Skeletal muscle tissue (tissue), 4 donors: ENCODE data around the gene PRKAG1. TPM values are rescaled to one million over a fixed set of nuclear protein-coding genes. Genes with fewer than 3 reads are reported as not detected.

Source experiments
- H3K27ac ChIP-seq: one replicate; pipeline ENCODE4 v1.7.0; 2013; ENCODE audit warnings: mild to moderate bottlenecking, low read depth, low read length, inconsistent platforms
- H3K27me3 ChIP-seq, 3 donors: one replicate each; pipeline ENCODE4 v1.7.0; 2013; ENCODE audit warnings: low read length in 3 of 3; ENCODE audit not compliant: control insufficient read depth in 3 of 3, insufficient read depth in 3 of 3
- H3K36me3 ChIP-seq, 3 donors: one replicate each; pipeline ENCODE4 v1.7.0; 2013; ENCODE audit warnings: low read length in 3 of 3; ENCODE audit not compliant: control insufficient read depth in 3 of 3, insufficient read depth in 3 of 3
- H3K4me1 ChIP-seq, 3 donors: one replicate each; pipeline ENCODE4 v1.7.0; 2013; ENCODE audit warnings: low read length in 3 of 3, mild to moderate bottlenecking in 3 of 3; ENCODE audit not compliant: control insufficient read depth in 3 of 3, insufficient read depth in 3 of 3
- H3K4me3 ChIP-seq, 3 donors: one replicate each; pipeline ENCODE4 v1.7.0; 2013; ENCODE audit warnings: low read length in 3 of 3
- H3K9ac ChIP-seq, 3 donors: one replicate each; pipeline ENCODE4 v1.7.0; 2013; ENCODE audit warnings: low read length in 3 of 3, mild to moderate bottlenecking in 3 of 3, moderate library complexity in 2 of 3, low read depth in 1 of 3
- H3K9me3 ChIP-seq, 3 donors: one replicate each; pipeline ENCODE4 v1.7.0; 2013; ENCODE audit warnings: low read length in 3 of 3; ENCODE audit not compliant: control insufficient read depth in 3 of 3
- total RNA-seq: library from RNA; depleted of rRNA; stranded (reverse); fragments of >200 nt; gene quantifications from one replicate; pipeline ENCODE4 v1.2.3, GENCODE V29; 2014
- donor health status: Osteomylitis.

Gene PRKAG1
- total RNA-seq, 1 donor from 2014 or later: 41.8 TPM

GRCh38 chr12:48978291-48978740 lies 40.3 kb downstream of the PRKAG1 start, which contains the start of gene WNT1:
Gene WNT1 (plus strand): TSS chr12:48978322. CDS start chr12:48978651, 329 bp downstream.
- no peaks in the 10 kb centered on the region for H3K9me3 ChIP-seq
- H3K27ac ChIP-seq: no peak within 1 kb of the TSS
- H3K4me3 ChIP-seq: peak within 1 kb of the TSS; percentile 57 to 70 (median 57)
- H3K27me3 ChIP-seq: peaks cover 71 to 88% (median 82%) of the 10 kb centered on the region in 3 donors
- peak within 1 kb of the TSS in 1 of 3 donors; percentile 60 for H3K9ac ChIP-seq
- H3K4me1 ChIP-seq: peaks cover 33 to 44% (median 36%) of the 10 kb centered on the region in 3 donors
- no peaks in the 10 kb centered on the region for H3K36me3 ChIP-seq

- no peaks in the 10 kb centered on the region for H3K36me3 ChIP-seq
- H3K27ac ChIP-seq: no peak overlapping the region
- peaks cover 36 to 44% (median 37%) of the 10 kb centered on the region in 3 donors for H3K4me1 ChIP-seq
- H3K9me3 ChIP-seq: no peaks in the 10 kb centered on the region
- no peak overlapping the region for H3K9ac ChIP-seq
- H3K27me3 ChIP-seq: peaks cover 78 to 91% (median 86%) of the 10 kb centered on the region in 3 donors
- no peak overlapping the region for H3K4me3 ChIP-seq
Observed at GRCh38 chr12:48977290-48978281, 41.0 kb downstream of the PRKAG1 start.

- no peaks in the 10 kb centered on the region for H3K36me3 ChIP-seq
- no peak overlapping the region for H3K4me3 ChIP-seq
- H3K27ac ChIP-seq: no peak overlapping the region
- peaks cover 19 to 30% (median 30%) of the 10 kb centered on the region in 3 donors for H3K4me1 ChIP-seq
- no peak overlapping the region for H3K9ac ChIP-seq
- H3K27me3 ChIP-seq: peaks cover 82 to 86% (median 85%) of the 10 kb centered on the region in 3 donors
- no peaks in the 10 kb centered on the region for H3K9me3 ChIP-seq
Observed at GRCh38 chr12:48973941-48974673, 44.5 kb downstream of the PRKAG1 start.

- Histone ChIP-seq H3K27me3 (peaks cover 78 to 83% (median 80%) of the 10 kb centered on the region in 3 donors), H3K4me3 (no peak overlapping the region), H3K4me1 (peaks cover 13 to 24% (median 24%) of the 10 kb centered on the region in 3 donors), H3K27ac (no peak overlapping the region), H3K9me3 (no peaks in the 10 kb centered on the region), H3K9ac (no peak overlapping the region), H3K36me3 (no peaks in the 10 kb centered on the region)
Observed at GRCh38 chr12:48973531-48973930, 45.0 kb downstream of the PRKAG1 start.

DNA sequence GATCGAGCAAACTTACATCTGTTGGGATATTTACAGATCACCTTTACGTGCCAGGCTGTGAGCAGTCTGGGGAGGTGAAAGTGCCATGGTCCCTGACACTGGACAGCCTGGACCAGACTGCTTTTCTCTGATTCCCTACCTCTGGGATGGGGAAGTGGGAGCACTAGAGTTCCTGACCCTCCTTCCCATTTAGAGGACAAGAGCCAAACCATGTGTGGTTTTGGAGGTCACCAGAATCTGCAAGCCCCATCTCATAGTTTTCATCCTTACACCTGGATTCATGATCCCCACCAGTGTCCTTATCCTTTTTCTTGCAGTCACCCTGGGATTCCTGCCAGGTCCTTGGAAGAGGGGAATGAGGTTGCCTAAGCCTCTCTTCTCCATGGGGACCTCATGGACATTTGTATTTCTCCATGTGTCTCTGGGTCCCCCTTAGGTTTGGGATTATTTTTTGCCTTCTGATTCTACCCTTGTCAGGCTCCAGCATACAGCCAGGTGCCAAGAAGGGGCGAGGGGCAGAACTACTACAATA lies 45.6 kb downstream of the PRKAG1 start:
- Histone ChIP-seq H3K27ac (no peak overlapping the region), H3K9ac (no peak overlapping the region), H3K4me1 (peaks cover 11 to 20% (median 20%) of the 10 kb centered on the region in 3 donors)

GRCh38 chr12:48972213-48972951 lies 46.2 kb downstream of the PRKAG1 start:
- Histone ChIP-seq H3K9ac (no peak overlapping the region), H3K4me1 (peaks cover 11 to 20% (median 14%) of the 10 kb centered on the region in 3 donors), H3K9me3 (no peaks in the 10 kb centered on the region), H3K36me3 (no peaks in the 10 kb centered on the region), H3K4me3 (peak overlapping the region in 1 of 3 donors; percentile 40), H3K27ac (no peak overlapping the region), H3K27me3 (peaks cover 68 to 76% (median 72%) of the 10 kb centered on the region in 3 donors)

More for the DNA sequence above, 45.6 kb downstream of the PRKAG1 start:
- H3K27me3 ChIP-seq: peaks cover 75 to 81% (median 76%) of the 10 kb centered on the region in 3 donors
- no peaks in the 10 kb centered on the region for H3K36me3 ChIP-seq
- H3K4me3 ChIP-seq: no peak overlapping the region
- H3K9me3 ChIP-seq: no peaks in the 10 kb centered on the region

- no peaks in the 10 kb centered on the region for H3K36me3 ChIP-seq
- peaks cover 11 to 20% (median 12%) of the 10 kb centered on the region in 3 donors for H3K4me1 ChIP-seq
- H3K9ac ChIP-seq: peak overlapping the region in 1 of 3 donors; percentile 50
- no peaks in the 10 kb centered on the region for H3K9me3 ChIP-seq
- peaks cover 59 to 70% (median 61%) of the 10 kb centered on the region in 3 donors for H3K27me3 ChIP-seq
- peak overlapping the region in 2 of 3 donors; percentile 40 to 49 for H3K4me3 ChIP-seq
- no peak overlapping the region for H3K27ac ChIP-seq
Observed at GRCh38 chr12:48970702-48971334, 47.8 kb downstream of the PRKAG1 start.

DNA sequence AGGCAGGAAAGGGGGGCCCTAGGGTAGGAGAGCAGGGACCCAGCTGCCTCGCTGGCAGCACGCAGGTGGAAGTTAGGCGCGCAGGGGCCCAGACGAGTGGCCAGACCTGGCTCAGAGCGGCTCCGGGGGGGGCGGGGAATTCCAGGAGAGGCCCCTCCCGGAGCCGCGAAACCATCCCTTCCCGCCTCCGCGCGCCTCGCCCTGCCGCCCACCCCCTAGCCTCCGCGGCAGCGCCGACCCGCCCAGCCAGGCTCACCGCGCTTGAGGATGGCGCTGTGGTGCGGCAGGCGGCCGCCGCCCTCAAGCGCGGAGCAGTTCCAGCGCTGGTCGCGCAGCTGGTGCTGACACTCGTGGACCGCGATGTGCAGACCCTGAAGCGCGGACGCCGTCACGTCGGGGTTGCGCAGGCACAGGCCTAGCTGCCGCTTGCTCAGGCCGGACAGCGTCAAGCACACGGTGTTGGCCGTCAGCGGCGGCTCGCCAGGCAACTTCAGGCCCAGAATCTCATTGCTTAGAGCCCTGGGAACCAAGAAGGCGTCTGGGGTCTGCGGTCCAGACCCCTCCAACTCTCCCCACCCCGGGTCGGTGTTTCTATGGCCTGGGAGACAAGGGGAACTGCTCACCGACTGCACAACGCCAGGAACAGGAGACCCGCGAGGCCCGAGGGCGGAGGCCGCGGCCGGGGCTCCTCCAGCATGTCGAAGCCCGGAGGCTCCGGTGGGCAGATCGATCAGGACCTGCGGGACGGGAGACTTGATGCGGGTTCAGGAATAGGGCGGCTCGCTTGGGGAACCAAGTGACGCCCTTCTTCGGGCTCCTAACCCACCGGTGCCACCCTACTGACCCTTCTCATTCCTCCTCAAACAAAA lies 48.5 kb downstream of the PRKAG1 start:
- Histone ChIP-seq H3K4me3 (peak overlapping the region in 2 of 3 donors; percentile 38 to 45), H3K27me3 (peaks cover 54 to 66% (median 56%) of the 10 kb centered on the region in 3 donors), H3K27ac (no peak overlapping the region), H3K36me3 (no peaks in the 10 kb centered on the region), H3K9me3 (no peaks in the 10 kb centered on the region), H3K4me1 (peaks cover 11 to 20% (median 12%) of the 10 kb centered on the region in 3 donors), H3K9ac (peak overlapping the region in 1 of 3 donors; percentile 25)
